Measurements from ENCODE around the gene ARSG.

Gene ARSG

DNA sequence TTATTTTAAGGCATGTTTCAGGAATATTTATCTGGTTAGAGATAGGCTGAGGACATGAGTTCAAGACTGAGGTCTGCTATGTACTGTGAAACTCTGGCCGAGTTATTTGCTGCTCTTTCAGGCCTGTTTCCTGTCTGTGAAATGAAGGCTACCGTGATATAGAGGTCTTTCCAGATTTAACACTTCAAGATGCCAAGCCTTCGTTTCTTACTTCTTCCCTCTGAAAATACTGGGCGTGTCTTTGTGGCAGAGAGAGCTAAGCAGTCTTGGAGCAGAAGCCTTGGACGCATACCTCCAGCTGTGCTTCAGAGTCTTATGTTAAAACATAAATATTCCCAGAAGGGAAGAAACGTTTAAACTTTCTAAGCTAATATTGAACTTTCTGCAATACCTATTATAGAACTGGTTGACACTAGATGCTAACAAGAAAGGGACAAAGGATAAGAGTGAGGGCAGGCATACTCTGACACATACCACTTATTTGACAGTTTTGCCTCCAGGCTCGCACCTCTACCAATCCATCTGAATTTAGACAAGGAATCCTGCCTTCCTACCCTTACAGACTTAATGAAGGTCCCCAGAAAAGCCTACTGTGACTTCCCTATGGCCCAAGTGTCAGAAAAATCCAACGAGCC, 148.5 kb downstream of the ARSG start:
- Histone ChIP-seq H2AFZ (ENCODE audit: low read length, unreplicated experiment) (no peak overlapping the region), H3K36me3 (ENCODE audit: insufficient read depth, low read length) (peaks cover 14% of the 10 kb centered on the region; the same call in 1 of the 2 replicates), H3K27ac (ENCODE audit: low read depth, low read length) (no peak overlapping the region), H3K4me1 (ENCODE audit: control insufficient read depth, insufficient read depth, low read length, unreplicated experiment) (peaks cover 9% of the 10 kb centered on the region), H3K27me3 (ENCODE audit: insufficient read depth, low read length) (no peaks in the 10 kb centered on the region), H3K4me3 (ENCODE audit: low read depth, low read length) (no peak overlapping the region), H3K79me2 (ENCODE audit: control insufficient read depth, insufficient read depth, low read length, unreplicated experiment) (no peaks in the 10 kb centered on the region)

- H3K27me3 ChIP-seq (ENCODE audit: insufficient read depth, low read length) = no peaks in the 10 kb centered on the region
- H2AFZ ChIP-seq (ENCODE audit: low read length, unreplicated experiment) = no peak overlapping the region
- H3K36me3 ChIP-seq (ENCODE audit: insufficient read depth, low read length) = peaks cover 10% of the 10 kb centered on the region; the same call in 1 of the 2 replicates
- H3K4me3 ChIP-seq (ENCODE audit: low read depth, low read length) = no peak overlapping the region
- H3K4me1 ChIP-seq (ENCODE audit: control insufficient read depth, insufficient read depth, low read length, unreplicated experiment) = peaks cover 9% of the 10 kb centered on the region
- H3K79me2 ChIP-seq (ENCODE audit: control insufficient read depth, insufficient read depth, low read length, unreplicated experiment) = no peaks in the 10 kb centered on the region
- no peak overlapping the region for H3K27ac ChIP-seq (ENCODE audit: low read depth, low read length)
These were observed 149.2 kb downstream of the ARSG start for GRCh38 chr17:68440526-68440925.

DNA sequence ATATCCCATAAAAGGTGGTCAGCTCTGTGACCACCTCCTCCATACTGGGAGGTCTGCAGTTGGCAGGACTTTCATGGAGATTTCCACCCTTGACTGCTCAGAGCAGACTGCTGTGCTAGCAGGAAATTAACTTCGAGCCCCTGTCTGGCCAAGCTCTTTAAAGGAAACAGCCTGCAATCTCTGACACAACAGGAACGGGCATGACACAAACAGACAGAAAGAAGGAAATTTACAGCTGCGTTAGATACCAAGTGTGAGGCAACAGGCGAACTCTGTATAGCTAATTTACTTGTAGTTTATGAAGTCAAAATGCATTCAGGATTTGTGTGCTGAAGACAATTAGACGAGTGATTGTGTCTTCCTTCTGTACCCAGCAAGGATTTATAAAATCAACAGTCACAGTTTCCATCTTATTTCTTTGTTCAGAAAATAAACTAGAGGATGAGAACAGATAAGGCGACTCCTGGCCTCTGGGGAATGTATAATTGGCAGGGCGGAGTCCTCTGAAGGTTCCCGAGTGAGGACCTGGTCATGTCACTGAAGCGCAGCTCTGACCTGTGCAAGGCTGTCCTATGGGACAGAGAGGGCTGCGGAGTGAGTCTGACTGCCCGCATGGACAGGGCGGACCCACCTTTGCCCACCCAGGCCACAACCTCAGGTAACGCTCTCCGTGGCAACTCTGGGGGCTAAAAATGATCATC, 149.9 kb downstream of the ARSG start:
- H3K27ac ChIP-seq (ENCODE audit: low read depth, low read length) = no peak overlapping the region
- H3K36me3 ChIP-seq (ENCODE audit: insufficient read depth, low read length) = peaks cover 10% of the 10 kb centered on the region; the same call in 1 of the 2 replicates
- peaks cover 7% of the 10 kb centered on the region for H3K4me1 ChIP-seq (ENCODE audit: control insufficient read depth, insufficient read depth, low read length, unreplicated experiment)
- H3K27me3 ChIP-seq (ENCODE audit: insufficient read depth, low read length) = no peaks in the 10 kb centered on the region
- H3K79me2 ChIP-seq (ENCODE audit: control insufficient read depth, insufficient read depth, low read length, unreplicated experiment) = no peaks in the 10 kb centered on the region
- no peak overlapping the region for H2AFZ ChIP-seq (ENCODE audit: low read length, unreplicated experiment)
- H3K4me3 ChIP-seq (ENCODE audit: low read depth, low read length) = no peak overlapping the region

- Histone ChIP-seq H3K27me3 (ENCODE audit: insufficient read depth, low read length) (no peaks in the 10 kb centered on the region), H2AFZ (ENCODE audit: low read length, unreplicated experiment) (no peak overlapping the region), H3K4me1 (ENCODE audit: control insufficient read depth, insufficient read depth, low read length, unreplicated experiment) (no peaks in the 10 kb centered on the region), H3K36me3 (ENCODE audit: insufficient read depth, low read length) (peaks cover 10% of the 10 kb centered on the region; the same call in 1 of the 2 replicates), H3K27ac (ENCODE audit: low read depth, low read length) (no peak overlapping the region), H3K4me3 (ENCODE audit: low read depth, low read length) (no peak overlapping the region), H3K79me2 (ENCODE audit: control insufficient read depth, insufficient read depth, low read length, unreplicated experiment) (no peaks in the 10 kb centered on the region)
These were observed 152.7 kb downstream of the ARSG start for GRCh38 chr17:68443972-68444464.

- Histone ChIP-seq H3K36me3 (ENCODE audit: insufficient read depth, low read length) (peaks cover 16% of the 10 kb centered on the region; the same call in 1 of the 2 replicates), H3K4me1 (ENCODE audit: control insufficient read depth, insufficient read depth, low read length, unreplicated experiment) (no peaks in the 10 kb centered on the region), H3K27me3 (ENCODE audit: insufficient read depth, low read length) (no peaks in the 10 kb centered on the region), H3K79me2 (ENCODE audit: control insufficient read depth, insufficient read depth, low read length, unreplicated experiment) (no peaks in the 10 kb centered on the region), H2AFZ (ENCODE audit: low read length, unreplicated experiment) (no peak overlapping the region), H3K4me3 (ENCODE audit: low read depth, low read length) (no peak overlapping the region), H3K27ac (ENCODE audit: low read depth, low read length) (no peak overlapping the region)
These were observed 154.4 kb downstream of the ARSG start for GRCh38 chr17:68445671-68446070.

GRCh38 chr17:68446626-68447041, 155.3 kb downstream of the ARSG start:
- Histone ChIP-seq H3K4me3 (ENCODE audit: low read depth, low read length) (no peak overlapping the region), H3K79me2 (ENCODE audit: control insufficient read depth, insufficient read depth, low read length, unreplicated experiment) (no peaks in the 10 kb centered on the region), H3K4me1 (ENCODE audit: control insufficient read depth, insufficient read depth, low read length, unreplicated experiment) (no peaks in the 10 kb centered on the region), H3K36me3 (ENCODE audit: insufficient read depth, low read length) (peaks cover 16% of the 10 kb centered on the region; the same call in 1 of the 2 replicates), H2AFZ (ENCODE audit: low read length, unreplicated experiment) (no peak overlapping the region), H3K27me3 (ENCODE audit: insufficient read depth, low read length) (no peaks in the 10 kb centered on the region), H3K27ac (ENCODE audit: low read depth, low read length) (no peak overlapping the region)

DNA sequence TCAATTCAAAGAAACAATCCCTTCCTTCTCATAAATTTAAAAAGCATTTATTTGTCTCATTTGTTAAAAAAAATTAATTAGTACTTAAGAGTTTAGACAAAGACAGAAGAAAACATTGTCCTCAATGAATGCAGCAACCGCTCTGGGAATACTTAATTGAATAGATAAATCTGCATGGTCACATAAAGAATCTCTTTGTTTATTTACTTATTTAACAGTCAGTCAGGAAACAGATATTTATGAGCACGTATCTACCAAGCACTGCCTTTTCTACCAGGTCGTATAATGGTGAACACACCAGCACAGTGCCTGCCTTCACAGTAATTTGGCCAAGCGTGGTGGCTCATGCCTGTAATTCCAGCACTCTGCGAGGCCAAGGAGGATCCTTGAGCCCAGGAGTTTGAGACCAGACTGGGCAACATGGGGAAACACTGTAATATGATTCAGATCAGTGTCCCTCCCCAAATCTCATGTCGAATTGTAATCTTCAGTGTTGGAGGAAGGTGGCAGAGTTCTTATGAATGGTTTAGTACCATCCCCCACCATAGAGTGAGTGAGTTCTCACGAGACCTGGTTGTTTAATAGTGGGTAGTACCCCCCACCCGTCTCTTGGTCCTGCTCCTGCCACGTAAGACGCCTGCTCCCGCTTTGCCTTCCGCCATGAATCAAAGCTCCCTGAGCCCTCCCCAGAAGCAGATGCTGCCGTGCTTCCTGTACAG, 157.9 kb downstream of the ARSG start:
- H3K36me3 ChIP-seq (ENCODE audit: insufficient read depth, low read length) = peaks cover 6% of the 10 kb centered on the region; the same call in 1 of the 2 replicates
- peaks cover 18% of the 10 kb centered on the region for H3K79me2 ChIP-seq (ENCODE audit: control insufficient read depth, insufficient read depth, low read length, unreplicated experiment)
- no peak overlapping the region for H3K4me3 ChIP-seq (ENCODE audit: low read depth, low read length)
- H3K4me1 ChIP-seq (ENCODE audit: control insufficient read depth, insufficient read depth, low read length, unreplicated experiment) = no peaks in the 10 kb centered on the region
- no peak overlapping the region for H2AFZ ChIP-seq (ENCODE audit: low read length, unreplicated experiment)
- H3K27me3 ChIP-seq (ENCODE audit: insufficient read depth, low read length) = no peaks in the 10 kb centered on the region
- H3K27ac ChIP-seq (ENCODE audit: low read depth, low read length) = no peak overlapping the region

GRCh38 chr17:68450391-68450790, 159.1 kb downstream of the ARSG start:
- Histone ChIP-seq H3K4me1 (ENCODE audit: control insufficient read depth, insufficient read depth, low read length, unreplicated experiment) (peaks cover 11% of the 10 kb centered on the region), H3K27me3 (ENCODE audit: insufficient read depth, low read length) (no peaks in the 10 kb centered on the region), H3K4me3 (ENCODE audit: low read depth, low read length) (no peak overlapping the region), H2AFZ (ENCODE audit: low read length, unreplicated experiment) (no peak overlapping the region), H3K36me3 (ENCODE audit: insufficient read depth, low read length) (peaks cover 6% of the 10 kb centered on the region; the same call in 1 of the 2 replicates), H3K79me2 (ENCODE audit: control insufficient read depth, insufficient read depth, low read length, unreplicated experiment) (peaks cover 26% of the 10 kb centered on the region), H3K27ac (ENCODE audit: low read depth, low read length) (no peak overlapping the region)

- H3K27me3 ChIP-seq (ENCODE audit: insufficient read depth, low read length) = no peaks in the 10 kb centered on the region
- H3K79me2 ChIP-seq (ENCODE audit: control insufficient read depth, insufficient read depth, low read length, unreplicated experiment) = peaks cover 26% of the 10 kb centered on the region
- H3K4me3 ChIP-seq (ENCODE audit: low read depth, low read length) = no peak overlapping the region
- H3K27ac ChIP-seq (ENCODE audit: low read depth, low read length) = no peak overlapping the region
- peaks cover 6% of the 10 kb centered on the region; the same call in 1 of the 2 replicates for H3K36me3 ChIP-seq (ENCODE audit: insufficient read depth, low read length)
- H3K4me1 ChIP-seq (ENCODE audit: control insufficient read depth, insufficient read depth, low read length, unreplicated experiment) = peaks cover 14% of the 10 kb centered on the region
- H2AFZ ChIP-seq (ENCODE audit: low read length, unreplicated experiment) = no peak overlapping the region
These were observed 159.5 kb downstream of the ARSG start for GRCh38 chr17:68450801-68451200.

DNA sequence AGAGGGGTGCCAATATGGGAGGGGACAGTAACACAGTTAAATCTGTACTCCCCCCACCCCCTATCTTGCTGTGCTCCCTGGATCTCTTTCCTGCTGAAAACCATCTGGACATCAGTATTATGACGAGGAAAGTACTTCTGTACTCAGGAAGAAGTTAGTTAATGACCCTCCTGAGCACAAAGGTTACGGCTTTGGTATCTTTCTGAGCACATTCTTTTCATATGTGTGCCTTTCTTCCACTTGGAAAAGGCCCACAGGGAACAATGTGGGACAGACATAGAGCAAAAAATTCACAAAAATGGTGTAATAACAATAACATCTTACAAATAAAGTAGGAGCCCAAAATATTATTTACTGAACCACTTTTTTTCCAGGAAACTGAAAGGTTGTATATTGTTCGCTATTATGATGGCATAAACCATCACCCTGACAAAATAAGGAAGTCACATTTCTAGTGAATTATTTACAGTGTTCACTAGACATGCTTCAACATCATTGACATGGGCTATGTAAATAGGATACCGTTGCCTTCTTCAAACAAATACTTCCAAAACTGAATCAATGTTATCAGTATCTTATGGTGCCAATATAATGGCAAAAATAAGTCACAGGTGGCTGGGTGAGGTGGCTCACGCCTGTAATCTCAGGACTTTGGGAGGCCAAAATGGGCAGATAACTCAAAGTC, 160.5 kb downstream of the ARSG start:
- H3K4me3 ChIP-seq (ENCODE audit: low read depth, low read length) = no peak overlapping the region
- H2AFZ ChIP-seq (ENCODE audit: low read length, unreplicated experiment) = no peak overlapping the region
- no peak overlapping the region for H3K27ac ChIP-seq (ENCODE audit: low read depth, low read length)
- H3K36me3 ChIP-seq (ENCODE audit: insufficient read depth, low read length) = peaks cover 6% of the 10 kb centered on the region; the same call in 1 of the 2 replicates
- H3K27me3 ChIP-seq (ENCODE audit: insufficient read depth, low read length) = no peaks in the 10 kb centered on the region
- H3K4me1 ChIP-seq (ENCODE audit: control insufficient read depth, insufficient read depth, low read length, unreplicated experiment) = peaks cover 14% of the 10 kb centered on the region
- H3K79me2 ChIP-seq (ENCODE audit: control insufficient read depth, insufficient read depth, low read length, unreplicated experiment) = peaks cover 26% of the 10 kb centered on the region

Data from ACC112 (cell line).